ENCODE results near the gene SPEF1. TPM values are rescaled to one million over a fixed set of nuclear protein-coding genes. Genes with fewer than 3 reads are reported as not detected.
A peak's percentile ranks its signal among the peaks of the same experiment; 100 is the strongest.

The SPEF1 gene
- total RNA-seq, 3 donors from 2014 or later, result 0.33 to 0.88 TPM; not detected in 1

- intact Hi-C loops (cut with DNase I; ENCODE audit: low total_unique reads), result loop anchor here (2.0 to 10.0 kb wide), 2 partner anchors 35 to 115 kb away; no protein-coding TSS in a partner anchor
- Histone ChIP-seq H3K27me3 (no peaks in the 10 kb centered on the region), H3K4me3 (peak overlapping the region; percentile 74 to 84 (median 77)), H3K27ac (peak overlapping the region; percentile 96 to 98), H3K9me3 (no peaks in the 10 kb centered on the region), H3K4me1 (peaks cover 0 to 4% of the 10 kb centered on the region in 2 donors), H3K36me3 (peaks cover 7% of the 10 kb centered on the region)
- TF ChIP-seq POLR2A (IDR thresholded peaks at IDR 0.05) (no peak), POLR2AphosphoS5 (IDR thresholded peaks at IDR 0.05) (no peak)
- TF ChIP-seq, protein P1, sequence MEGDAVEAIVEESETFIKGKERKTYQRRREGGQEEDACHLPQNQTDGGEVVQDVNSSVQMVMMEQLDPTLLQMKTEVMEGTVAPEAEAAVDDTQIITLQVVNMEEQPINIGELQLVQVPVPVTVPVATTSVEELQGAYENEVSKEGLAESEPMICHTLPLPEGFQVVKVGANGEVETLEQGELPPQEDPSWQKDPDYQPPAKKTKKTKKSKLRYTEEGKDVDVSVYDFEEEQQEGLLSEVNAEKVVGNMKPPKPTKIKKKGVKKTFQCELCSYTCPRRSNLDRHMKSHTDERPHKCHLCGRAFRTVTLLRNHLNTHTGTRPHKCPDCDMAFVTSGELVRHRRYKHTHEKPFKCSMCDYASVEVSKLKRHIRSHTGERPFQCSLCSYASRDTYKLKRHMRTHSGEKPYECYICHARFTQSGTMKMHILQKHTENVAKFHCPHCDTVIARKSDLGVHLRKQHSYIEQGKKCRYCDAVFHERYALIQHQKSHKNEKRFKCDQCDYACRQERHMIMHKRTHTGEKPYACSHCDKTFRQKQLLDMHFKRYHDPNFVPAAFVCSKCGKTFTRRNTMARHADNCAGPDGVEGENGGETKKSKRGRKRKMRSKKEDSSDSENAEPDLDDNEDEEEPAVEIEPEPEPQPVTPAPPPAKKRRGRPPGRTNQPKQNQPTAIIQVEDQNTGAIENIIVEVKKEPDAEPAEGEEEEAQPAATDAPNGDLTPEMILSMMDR (IDR thresholded peaks at IDR 0.05), result no peak
- DNase-seq (ENCODE audit: low spot score in 2 of 2), result no peak
Measured at GRCh38 chr20:3819411-3820047, 38.3 kb upstream of the SPEF1 start.

GRCh38 chr20:3818155-3819151, 37.2 kb upstream of the SPEF1 start:
- H3K27me3 ChIP-seq, result no peaks in the 10 kb centered on the region
- TF ChIP-seq, protein P1 (IDR thresholded peaks at IDR 0.05), result peak; percentile 52 to 73 (median 62)
- TF ChIP-seq POLR2A (IDR thresholded peaks at IDR 0.05) (no peak), POLR2AphosphoS5 (IDR thresholded peaks at IDR 0.05) (no peak)
- peak overlapping the region; percentile 31 to 75 for H3K27ac ChIP-seq
- intact Hi-C loops (cut with DNase I; ENCODE audit: low total_unique reads), result loop anchor here (10.0 kb wide), 1 partner anchor 116 kb away; no protein-coding TSS in a partner anchor
- no peak overlapping the region for H3K4me3 ChIP-seq
- DNase-seq (ENCODE audit: low spot score in 2 of 2), result peak in 1 of 2 donors; percentile 67
- H3K36me3 ChIP-seq, result peaks cover under 1% of the 10 kb centered on the region
- peaks cover 0 to 4% of the 10 kb centered on the region in 2 donors for H3K4me1 ChIP-seq
- H3K9me3 ChIP-seq, result no peaks in the 10 kb centered on the region

DNA sequence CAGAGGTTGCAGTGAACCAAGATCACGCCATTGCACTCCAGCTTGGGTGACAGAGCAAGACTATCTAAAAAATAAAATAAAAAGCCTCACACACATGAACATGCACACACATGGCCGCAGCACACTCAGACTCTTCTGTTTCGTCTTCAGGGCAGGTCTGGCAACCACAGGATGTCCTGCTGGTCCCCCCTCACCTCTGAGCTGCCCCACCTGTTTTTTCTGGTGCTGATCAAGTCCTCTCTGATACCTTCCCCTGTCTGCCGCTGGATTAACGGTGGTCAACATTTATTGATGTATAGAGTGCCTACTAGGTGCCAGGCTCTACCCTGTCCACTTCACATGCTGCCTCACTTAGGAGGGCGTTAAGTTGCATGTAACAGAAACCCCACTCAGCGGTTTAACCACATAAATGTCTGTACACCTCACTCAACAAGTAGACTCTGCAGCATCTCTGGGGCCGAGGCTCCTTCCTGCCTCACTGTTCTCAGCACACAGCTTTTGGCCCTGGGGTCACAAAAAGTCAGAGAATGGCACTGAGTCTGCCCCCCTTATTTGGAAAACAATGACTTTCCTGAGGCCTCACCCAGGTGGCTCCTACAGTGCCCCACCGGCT, 34.6 kb upstream of the SPEF1 start:
- Histone ChIP-seq H3K27ac (no peak overlapping the region), H3K4me1 (peaks cover 0 to 6% of the 10 kb centered on the region in 2 donors)
- no peak for TF ChIP-seq POLR2A (IDR thresholded peaks at IDR 0.05)
- no peak for TF ChIP-seq POLR2AphosphoS5 (IDR thresholded peaks at IDR 0.05)
- TF ChIP-seq, protein P1 (IDR thresholded peaks at IDR 0.05), result no peak

GRCh38 chr20:3814928-3815495, 33.8 kb upstream of the SPEF1 start:
- Histone ChIP-seq H3K4me3 (no peak overlapping the region), H3K9me3 (no peaks in the 10 kb centered on the region), H3K27me3 (no peaks in the 10 kb centered on the region), H3K36me3 (no peaks in the 10 kb centered on the region), H3K4me1 (peaks cover 4 to 8% of the 10 kb centered on the region in 2 donors), H3K27ac (no peak overlapping the region)
- intact Hi-C loops (cut with DNase I; ENCODE audit: low total_unique reads), result loop anchor here (10.0 kb wide), 1 partner anchor 120 kb away; no protein-coding TSS in a partner anchor
- no peak for TF ChIP-seq POLR2AphosphoS5 (IDR thresholded peaks at IDR 0.05)
- no peak for TF ChIP-seq POLR2A (IDR thresholded peaks at IDR 0.05)
- TF ChIP-seq, protein P1 (IDR thresholded peaks at IDR 0.05), result no peak
- DNase-seq (ENCODE audit: low spot score in 2 of 2), result no peak

More for the DNA sequence above, 34.6 kb upstream of the SPEF1 start:
- intact Hi-C loops (cut with DNase I; ENCODE audit: low total_unique reads), result loop anchor here (10.0 kb wide), 1 partner anchor 119 kb away; no protein-coding TSS in a partner anchor
- no peak for DNase-seq (ENCODE audit: low spot score in 2 of 2)
- no peaks in the 10 kb centered on the region for H3K9me3 ChIP-seq
- H3K36me3 ChIP-seq, result no peaks in the 10 kb centered on the region
- no peaks in the 10 kb centered on the region for H3K27me3 ChIP-seq
- no peak overlapping the region for H3K4me3 ChIP-seq

Measured in breast epithelium (tissue), 4 donors.